ENCODE measurements around the gene NFKB2.

NFKB2 gene

GRCh38 chr10:102409604-102410428 is 14.3 kb downstream of the NFKB2 start:
- no peak for DNase-seq

- no peak for DNase-seq
Measured at GRCh38 chr10:102410429-102411073, 15.0 kb downstream of the NFKB2 start.

- DNase-seq: no peak
Measured at GRCh38 chr10:102411341-102412255, 16.1 kb downstream of the NFKB2 start.

GRCh38 chr10:102412293-102412692 is 16.8 kb downstream of the NFKB2 start:
- DNase-seq: no peak

GRCh38 chr10:102413053-102413705 is 17.7 kb downstream of the NFKB2 start:
- DNase-seq: no peak

GRCh38 chr10:102413806-102414561 is 18.5 kb downstream of the NFKB2 start:
- no peak for DNase-seq

GRCh38 chr10:102414749-102415148 is 19.2 kb downstream of the NFKB2 start:
- DNase-seq: no peak

GRCh38 chr10:102416283-102416682 is 20.8 kb downstream of the NFKB2 start:
- DNase-seq: no peak

- DNase-seq: no peak
Measured at GRCh38 chr10:102416695-102417094, 21.2 kb downstream of the NFKB2 start.

GRCh38 chr10:102418622-102419268 is 23.2 kb downstream of the NFKB2 start, which contains the start of gene PSD:
Gene PSD (minus strand): TSS chr10:102418785. CDS start chr10:102417038, 1,747 bp downstream.
- DNase-seq: no peak

- no peak for DNase-seq
Measured at GRCh38 chr10:102419269-102420180, 24.0 kb downstream of the NFKB2 start.

GRCh38 chr10:102420181-102420713 is 24.7 kb downstream of the NFKB2 start:
- no peak for DNase-seq

- DNase-seq: peak; percentile 85
Measured at GRCh38 chr10:102420714-102421506, 25.4 kb downstream of the NFKB2 start, which contains the start of gene FBXL15. Gene FBXL15 (plus strand): TSS chr10:102420836. CDS start chr10:102421130, 294 bp downstream.

GRCh38 chr10:102421507-102421756 is 25.9 kb downstream of the NFKB2 start:
- DNase-seq: no peak

GRCh38 chr10:102421757-102422512 is 26.4 kb downstream of the NFKB2 start:
- DNase-seq: no peak

- no peak for DNase-seq
Measured at GRCh38 chr10:102422545-102423129, 27.1 kb downstream of the NFKB2 start.

- no peak for DNase-seq
Measured at GRCh38 chr10:102423372-102423968, 28.0 kb downstream of the NFKB2 start.

- DNase-seq: no peak
Measured at GRCh38 chr10:102424145-102424544, 28.6 kb downstream of the NFKB2 start.
